Endothelial cell (in vitro differentiated cells): ENCODE results near the gene NEDD9. TPM values are rescaled to one million over a fixed set of nuclear protein-coding genes. Genes with fewer than 3 reads are reported as not detected.

Source experiments
- DNase-seq: peaks from one replicate; pipeline ENCODE4 v3.0.0; 2021; ENCODE audit warnings: low spot score
- H3K27ac Mint-ChIP-seq: one replicate; pipeline ENCODE4 v1.8.0; 2021; ENCODE audit warnings: mixed read lengths, inconsistent platforms; ENCODE audit not compliant: unreplicated experiment
- H3K27me3 Mint-ChIP-seq: one replicate; pipeline ENCODE4 v1.8.0; 2021; ENCODE audit warnings: mild to moderate bottlenecking, moderate library complexity, mixed read lengths, inconsistent platforms; ENCODE audit not compliant: unreplicated experiment
- H3K36me3 Mint-ChIP-seq: one replicate; pipeline ENCODE4 v1.8.0; 2021; ENCODE audit warnings: mild to moderate bottlenecking, low read depth, mixed read lengths, inconsistent platforms; ENCODE audit not compliant: unreplicated experiment
- H3K4me1 Mint-ChIP-seq: one replicate; pipeline ENCODE4 v1.8.0; 2021; ENCODE audit warnings: mild to moderate bottlenecking, mixed read lengths, inconsistent platforms; ENCODE audit not compliant: unreplicated experiment
- H3K4me3 Mint-ChIP-seq: one replicate; pipeline ENCODE4 v1.8.0; 2021; ENCODE audit warnings: mild to moderate bottlenecking, mixed read lengths, inconsistent platforms; ENCODE audit not compliant: unreplicated experiment
- H3K9me3 Mint-ChIP-seq: one replicate; pipeline ENCODE4 v1.8.0; 2021; ENCODE audit warnings: mixed read lengths, inconsistent platforms; ENCODE audit not compliant: unreplicated experiment
- CTCF ChIP-seq: fragments of 200-600 bp; sonication (generic); IDR thresholded peaks from one replicate; pipeline ENCODE4 v1.5.0; 2021; ENCODE audit warnings: antibody characterized with exemption; ENCODE audit not compliant: unreplicated experiment
- total RNA-seq: library from RNA; stranded (reverse); fragmentation: NEBNext Ultra II Directional; extraction: Animal tissue kit (Norgen Biotek cat#: 25700); gene quantifications from one replicate; pipeline ENCODE4 v1.2.1, GENCODE V29; 2021; ENCODE audit not compliant: unreplicated experiment

The NEDD9 gene
- total RNA-seq, 1 donor from 2014 or later, result 3.2 TPM

DNA sequence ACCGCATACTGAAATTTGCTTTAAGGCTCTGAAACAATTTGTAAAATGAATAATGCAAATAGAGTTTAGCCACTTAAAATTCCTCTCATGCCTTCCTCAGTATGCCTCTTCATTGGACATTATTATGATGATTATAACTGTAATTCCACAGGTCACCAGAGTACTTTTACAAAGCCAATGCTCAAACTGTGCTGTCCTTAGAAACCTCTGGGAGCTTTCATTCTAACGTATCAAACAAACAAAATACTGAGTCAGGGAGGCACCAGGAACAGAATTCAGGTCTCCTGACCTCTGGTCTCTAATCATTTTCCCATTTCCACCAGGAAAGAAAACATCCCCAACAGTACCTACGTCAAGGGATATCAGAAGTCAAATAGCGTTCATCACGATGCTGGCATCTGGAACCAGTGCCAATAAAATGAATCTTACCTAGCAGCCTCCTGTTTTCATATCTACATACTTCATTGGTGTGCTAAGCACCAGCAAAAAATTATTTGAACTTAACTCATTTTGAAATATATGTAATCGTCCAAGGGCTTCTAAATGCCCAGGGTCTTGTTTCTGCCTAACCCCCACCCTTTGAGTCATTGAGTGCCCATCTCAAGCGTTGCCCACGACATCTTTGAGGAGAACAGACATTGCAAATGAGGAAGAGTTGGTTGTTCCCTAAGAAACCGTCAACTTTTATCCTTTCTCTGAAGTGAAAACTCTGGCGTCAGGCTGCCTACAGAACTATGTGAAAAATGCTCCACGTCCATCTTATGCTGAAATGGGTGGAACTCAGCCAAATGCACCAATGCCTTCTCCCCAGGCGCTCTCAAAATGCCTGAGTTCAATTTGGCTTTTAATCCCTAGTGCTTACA lies 37.9 kb downstream of the NEDD9 start:
- Mint-ChIP-seq H3K27me3 (no peaks in the 10 kb centered on the region), H3K4me3 (no peak overlapping the region), H3K9me3 (no peaks in the 10 kb centered on the region), H3K36me3 (peaks cover 7% of the 10 kb centered on the region), H3K27ac (no peak overlapping the region), H3K4me1 (peaks cover 19% of the 10 kb centered on the region)
- TF ChIP-seq CTCF, result no peak
- no peak for DNase-seq

DNA sequence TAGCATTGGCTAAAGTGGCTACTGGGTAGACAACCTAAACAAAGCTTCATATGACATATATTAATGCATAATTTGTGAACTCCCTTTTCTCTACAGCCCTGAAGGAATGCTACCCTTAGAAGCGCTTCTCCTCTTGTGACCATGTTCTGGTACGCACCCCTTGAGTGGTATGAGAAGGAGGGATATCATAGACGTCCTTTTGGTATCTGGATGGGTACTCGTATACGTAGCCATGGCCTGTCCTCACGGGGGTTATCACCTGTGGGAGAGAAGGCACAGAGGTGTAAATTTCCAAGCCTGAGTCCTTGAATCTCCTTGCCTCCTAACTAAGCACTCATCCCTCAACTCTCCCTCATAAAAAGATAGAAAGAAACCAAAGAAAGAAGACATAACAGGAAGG lies 39.0 kb downstream of the NEDD9 start:
- no peaks in the 10 kb centered on the region for H3K9me3 Mint-ChIP-seq
- H3K4me3 Mint-ChIP-seq, result no peak overlapping the region
- no peak for TF ChIP-seq CTCF
- peaks cover 19% of the 10 kb centered on the region for H3K4me1 Mint-ChIP-seq
- H3K36me3 Mint-ChIP-seq, result peaks cover 7% of the 10 kb centered on the region
- DNase-seq, result no peak
- H3K27me3 Mint-ChIP-seq, result no peaks in the 10 kb centered on the region
- no peak overlapping the region for H3K27ac Mint-ChIP-seq

GRCh38 chr6:11192167-11192566 lies 40.3 kb downstream of the NEDD9 start:
- Mint-ChIP-seq H3K9me3 (no peaks in the 10 kb centered on the region), H3K4me3 (no peak overlapping the region), H3K27me3 (no peaks in the 10 kb centered on the region), H3K27ac (no peak overlapping the region), H3K36me3 (peaks cover 7% of the 10 kb centered on the region), H3K4me1 (peaks cover 17% of the 10 kb centered on the region)
- DNase-seq, result no peak
- TF ChIP-seq CTCF, result no peak

GRCh38 chr6:11190625-11191245 lies 41.7 kb downstream of the NEDD9 start:
- TF ChIP-seq CTCF, result no peak
- peaks cover 8% of the 10 kb centered on the region for H3K4me1 Mint-ChIP-seq
- H3K36me3 Mint-ChIP-seq, result peaks cover 7% of the 10 kb centered on the region
- no peaks in the 10 kb centered on the region for H3K9me3 Mint-ChIP-seq
- DNase-seq, result no peak
- no peak overlapping the region for H3K27ac Mint-ChIP-seq
- H3K27me3 Mint-ChIP-seq, result no peaks in the 10 kb centered on the region
- no peak overlapping the region for H3K4me3 Mint-ChIP-seq
